HEK293 (cell line): Measurements from ENCODE around the gene MLF2.

ENCODE experiments used
- CTCF ChIP-seq: fragments of 450-650 bp; formaldehyde crosslinking; IDR thresholded peaks from 2 replicates; pipeline ENCODE4 v1.5.1; 2016; ENCODE audit warnings: missing biosample characterization, missing genetic modification characterization
- EGR2 ChIP-seq: fragments of 450-650 bp; formaldehyde crosslinking; IDR thresholded peaks from 2 replicates; pipeline ENCODE4 v1.5.1; 2016; ENCODE audit warnings: low read depth, missing biosample characterization, missing genetic modification characterization
- KLF10 ChIP-seq: fragments of 450-650 bp; IDR thresholded peaks from 2 replicates; pipeline ENCODE4 v1.5.1; 2018; ENCODE audit warnings: missing biosample characterization, mild to moderate bottlenecking, missing genetic modification characterization
- KLF8 ChIP-seq: fragments of 450-650 bp; formaldehyde crosslinking; IDR thresholded peaks from 2 replicates; pipeline ENCODE4 v1.5.1; 2016; ENCODE audit warnings: missing biosample characterization, missing genetic modification characterization
- PRDM10 ChIP-seq: fragments of 450-650 bp; formaldehyde crosslinking; IDR thresholded peaks from 2 replicates; pipeline ENCODE4 v1.5.1; 2016; ENCODE audit warnings: missing biosample characterization, missing genetic modification characterization
- WT1 ChIP-seq: fragments of 450-650 bp; formaldehyde crosslinking; IDR thresholded peaks from 2 replicates; pipeline ENCODE4 v1.5.1; 2016; ENCODE audit warnings: missing biosample characterization, missing genetic modification characterization
- ZBTB49 ChIP-seq: fragments of 450-650 bp; formaldehyde crosslinking; IDR thresholded peaks from 2 replicates; pipeline ENCODE4 v1.5.1; 2016; ENCODE audit warnings: missing biosample characterization, missing genetic modification characterization, low read depth
- ZEB2 ChIP-seq: fragments of 450-650 bp; formaldehyde crosslinking; IDR thresholded peaks from 2 replicates; pipeline ENCODE4 v1.5.1; 2016; ENCODE audit warnings: missing biosample characterization, missing genetic modification characterization
- ZFP3 ChIP-seq: fragments of 450-650 bp; formaldehyde crosslinking; IDR thresholded peaks from 2 replicates; pipeline ENCODE4 v1.5.1; 2016; ENCODE audit warnings: low read depth, missing biosample characterization, missing genetic modification characterization
- ZNF16 ChIP-seq: fragments of 450-650 bp; formaldehyde crosslinking; IDR thresholded peaks from 2 replicates; pipeline ENCODE4 v1.5.1; 2016; ENCODE audit warnings: low read depth, missing biosample characterization, missing genetic modification characterization
- ZNF223 ChIP-seq: fragments of 450-650 bp; formaldehyde crosslinking; IDR thresholded peaks from 2 replicates; pipeline ENCODE4 v1.5.1; 2016; ENCODE audit warnings: missing biosample characterization, missing genetic modification characterization
- ZNF239 ChIP-seq: fragments of 450-650 bp; formaldehyde crosslinking; IDR thresholded peaks from 2 replicates; pipeline ENCODE4 v1.5.1; 2016; ENCODE audit warnings: missing biosample characterization, missing genetic modification characterization
- ZNF362 ChIP-seq: fragments of 450-650 bp; formaldehyde crosslinking; IDR thresholded peaks from 2 replicates; pipeline ENCODE4 v1.5.1; 2016; ENCODE audit warnings: missing biosample characterization, missing genetic modification characterization
- ZNF610 ChIP-seq: fragments of 450-650 bp; formaldehyde crosslinking; IDR thresholded peaks from 2 replicates; pipeline ENCODE4 v1.5.1; 2016; ENCODE audit warnings: missing biosample characterization, missing genetic modification characterization, borderline replicate concordance
- ZNF677 ChIP-seq: fragments of 450-650 bp; IDR thresholded peaks from 2 replicates; pipeline ENCODE4 v1.5.0; 2018; ENCODE audit warnings: missing biosample characterization, mild to moderate bottlenecking, missing genetic modification characterization, moderate library complexity
- ZNF76 ChIP-seq: fragments of 450-650 bp; formaldehyde crosslinking; IDR thresholded peaks from 2 replicates; pipeline ENCODE4; 2016; ENCODE audit warnings: low read depth, missing biosample characterization, missing genetic modification characterization, borderline replicate concordance
- ZSCAN18 ChIP-seq: fragments of 450-650 bp; formaldehyde crosslinking; IDR thresholded peaks from 2 replicates; pipeline ENCODE4 v1.5.1; 2016; ENCODE audit warnings: missing biosample characterization, missing genetic modification characterization
- TF ChIP-seq, protein P1 (sequence below): fragments of 450-650 bp; formaldehyde crosslinking; IDR thresholded peaks from 2 replicates; pipeline ENCODE4 v1.5.1; 2016; ENCODE audit warnings: missing biosample characterization, missing genetic modification characterization
- TF ChIP-seq, protein P2 (sequence below): fragments of 450-650 bp; formaldehyde crosslinking; IDR thresholded peaks from 2 replicates; pipeline ENCODE4 v1.5.1; 2016; ENCODE audit warnings: missing biosample characterization, missing genetic modification characterization
- TF ChIP-seq, protein P3 (sequence below): fragments of 450-650 bp; formaldehyde crosslinking; IDR thresholded peaks from 2 replicates; pipeline ENCODE4 v1.5.1; 2016; ENCODE audit warnings: missing biosample characterization, missing genetic modification characterization

MLF2 gene

GRCh38 chr12:6778574-6779550, 25.9 kb upstream of the MLF2 start (continued):
- TF ChIP-seq PRDM10 (tag by site-specific recombination): no peak; the same call in 1 of the 2 replicates
- no peak for TF ChIP-seq ZNF610 (tag by site-specific recombination)
- TF ChIP-seq KLF10 (tag by site-specific recombination): no peak
- peak; percentile 82 for TF ChIP-seq ZSCAN18 (tag by site-specific recombination)
- peak; percentile 72 for TF ChIP-seq ZNF76 (tag by site-specific recombination)
- no peak for TF ChIP-seq ZNF239
- TF ChIP-seq, protein P1, sequence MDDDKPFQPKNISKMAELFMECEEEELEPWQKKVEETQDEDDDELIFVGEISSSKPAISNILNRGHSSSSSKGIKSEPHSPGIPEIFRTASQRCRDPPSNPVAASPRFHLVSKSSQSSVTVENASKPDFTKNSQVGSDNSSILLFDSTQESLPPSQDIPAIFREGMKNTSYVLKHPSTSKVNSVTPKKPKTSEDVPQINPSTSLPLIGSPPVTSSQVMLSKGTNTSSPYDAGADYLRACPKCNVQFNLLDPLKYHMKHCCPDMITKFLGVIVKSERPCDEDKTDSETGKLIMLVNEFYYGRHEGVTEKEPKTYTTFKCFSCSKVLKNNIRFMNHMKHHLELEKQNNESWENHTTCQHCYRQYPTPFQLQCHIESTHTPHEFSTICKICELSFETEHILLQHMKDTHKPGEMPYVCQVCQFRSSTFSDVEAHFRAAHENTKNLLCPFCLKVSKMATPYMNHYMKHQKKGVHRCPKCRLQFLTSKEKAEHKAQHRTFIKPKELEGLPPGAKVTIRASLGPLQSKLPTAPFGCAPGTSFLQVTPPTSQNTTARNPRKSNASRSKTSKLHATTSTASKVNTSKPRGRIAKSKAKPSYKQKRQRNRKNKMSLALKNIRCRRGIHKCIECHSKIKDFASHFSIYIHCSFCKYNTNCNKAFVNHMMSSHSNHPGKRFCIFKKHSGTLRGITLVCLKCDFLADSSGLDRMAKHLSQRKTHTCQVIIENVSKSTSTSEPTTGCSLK (tag by site-specific recombination): no peak
- no peak for TF ChIP-seq ZBTB49 (tag by site-specific recombination)
- TF ChIP-seq ZNF362 (tag by site-specific recombination): no peak
- TF ChIP-seq, protein P2, sequence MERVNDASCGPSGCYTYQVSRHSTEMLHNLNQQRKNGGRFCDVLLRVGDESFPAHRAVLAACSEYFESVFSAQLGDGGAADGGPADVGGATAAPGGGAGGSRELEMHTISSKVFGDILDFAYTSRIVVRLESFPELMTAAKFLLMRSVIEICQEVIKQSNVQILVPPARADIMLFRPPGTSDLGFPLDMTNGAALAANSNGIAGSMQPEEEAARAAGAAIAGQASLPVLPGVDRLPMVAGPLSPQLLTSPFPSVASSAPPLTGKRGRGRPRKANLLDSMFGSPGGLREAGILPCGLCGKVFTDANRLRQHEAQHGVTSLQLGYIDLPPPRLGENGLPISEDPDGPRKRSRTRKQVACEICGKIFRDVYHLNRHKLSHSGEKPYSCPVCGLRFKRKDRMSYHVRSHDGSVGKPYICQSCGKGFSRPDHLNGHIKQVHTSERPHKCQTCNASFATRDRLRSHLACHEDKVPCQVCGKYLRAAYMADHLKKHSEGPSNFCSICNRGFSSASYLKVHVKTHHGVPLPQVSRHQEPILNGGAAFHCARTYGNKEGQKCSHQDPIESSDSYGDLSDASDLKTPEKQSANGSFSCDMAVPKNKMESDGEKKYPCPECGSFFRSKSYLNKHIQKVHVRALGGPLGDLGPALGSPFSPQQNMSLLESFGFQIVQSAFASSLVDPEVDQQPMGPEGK (tag by site-specific recombination): peak; percentile 98
- TF ChIP-seq KLF8 (tag by site-specific recombination): peak; percentile 77; the same call in 1 of the 2 replicates
- peak; percentile 99 for TF ChIP-seq CTCF (tag by site-specific recombination)
- 0 out of 2 replicates have a peak, but pooled peaks have one; percentile 8 for TF ChIP-seq ZNF223 (tag by site-specific recombination)
- no peak for TF ChIP-seq ZNF677
- peak; percentile 76; the same call in 1 of the 2 replicates for TF ChIP-seq ZEB2 (tag by site-specific recombination)
- peak; percentile 95 for TF ChIP-seq EGR2 (tag by site-specific recombination)
- 0 out of 2 replicates have a peak, but pooled peaks have one; percentile 15 for TF ChIP-seq WT1 (tag by site-specific recombination)
- no peak for TF ChIP-seq ZFP3 (tag by site-specific recombination)
- no peak for TF ChIP-seq ZNF16 (tag by site-specific recombination)
- TF ChIP-seq, protein P3, sequence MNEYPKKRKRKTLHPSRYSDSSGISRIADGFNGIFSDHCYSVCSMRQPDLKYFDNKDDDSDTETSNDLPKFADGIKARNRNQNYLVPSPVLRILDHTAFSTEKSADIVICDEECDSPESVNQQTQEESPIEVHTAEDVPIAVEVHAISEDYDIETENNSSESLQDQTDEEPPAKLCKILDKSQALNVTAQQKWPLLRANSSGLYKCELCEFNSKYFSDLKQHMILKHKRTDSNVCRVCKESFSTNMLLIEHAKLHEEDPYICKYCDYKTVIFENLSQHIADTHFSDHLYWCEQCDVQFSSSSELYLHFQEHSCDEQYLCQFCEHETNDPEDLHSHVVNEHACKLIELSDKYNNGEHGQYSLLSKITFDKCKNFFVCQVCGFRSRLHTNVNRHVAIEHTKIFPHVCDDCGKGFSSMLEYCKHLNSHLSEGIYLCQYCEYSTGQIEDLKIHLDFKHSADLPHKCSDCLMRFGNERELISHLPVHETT (tag by site-specific recombination): peak; percentile 73
